HEK293 (cell line): ENCODE data around the gene PDP2.

Source experiments
- CTCF ChIA-PET: fragments of 350-600 bp; formaldehyde crosslinking; extraction: SDS; loops from one replicate; lab custom pipeline; 2021; ENCODE audit warnings: antibody characterized with exemption; lab: Yijun Ruan, JAX
- POLR2A ChIA-PET: fragments of 300-600 bp; formaldehyde crosslinking; extraction: SDS; loops from one replicate; lab custom pipeline; 2020; ENCODE audit warnings: antibody characterized with exemption, inconsistent platforms; lab: Yijun Ruan, JAX
- H3K27ac ChIP-seq: fragments of 200-500 bp; sonication (Bioruptor generic); 2 replicates; pipeline ENCODE4 v1.5.1; 2014; ENCODE audit warnings: low read depth, low read length, control low read depth, inconsistent platforms; ENCODE audit errors: extremely low read depth
- H3K36me3 ChIP-seq, 2 experiments: fragments of 200-500 bp in 1 of 2; sonication (Bioruptor generic) in 1 of 2; 1 replicate in 1 of 2; 2 replicates in 1 of 2; pipeline ENCODE4 v1.5.1; 2014 to 2017; ENCODE audit warnings: inconsistent platforms in 2 of 2, low read length in 2 of 2; ENCODE audit not compliant: control insufficient read depth in 2 of 2, insufficient read depth in 1 of 2
- H3K4me1 ChIP-seq: fragments of 200-500 bp; sonication (Bioruptor generic); 2 replicates; pipeline ENCODE4 v1.5.1; 2014; ENCODE audit warnings: mild to moderate bottlenecking, low read length, inconsistent platforms; ENCODE audit not compliant: control insufficient read depth, insufficient read depth
- H3K4me3 ChIP-seq: 2 replicates; pipeline ENCODE4 v1.5.1; 2011; ENCODE audit warnings: low read depth, mild to moderate bottlenecking, control low read depth, low read length, moderate library complexity
- H3K9me3 ChIP-seq: fragments of 200-500 bp; sonication (Bioruptor generic); 2 replicates; pipeline ENCODE4 v1.5.1; 2014; ENCODE audit warnings: low read depth, low read length, inconsistent platforms; ENCODE audit not compliant: control insufficient read depth, insufficient read depth
- BCL11A ChIP-seq: fragments of 450-650 bp; formaldehyde crosslinking; IDR thresholded peaks from 2 replicates; pipeline ENCODE4 v1.5.1; 2016; ENCODE audit warnings: low read depth, missing biosample characterization, missing genetic modification characterization
- FEZF1 ChIP-seq: fragments of 450-650 bp; formaldehyde crosslinking; IDR thresholded peaks from 2 replicates; pipeline ENCODE4 v1.5.1; 2016; ENCODE audit warnings: missing biosample characterization, missing genetic modification characterization
- KLF17 ChIP-seq: fragments of 450-650 bp; formaldehyde crosslinking; IDR thresholded peaks from 2 replicates; pipeline ENCODE4 v1.5.1; 2016; ENCODE audit warnings: missing biosample characterization, missing genetic modification characterization
- OVOL3 ChIP-seq: fragments of 450-650 bp; formaldehyde crosslinking; IDR thresholded peaks from 2 replicates; pipeline ENCODE4 v1.5.1; 2016; ENCODE audit warnings: missing biosample characterization, missing genetic modification characterization
- PRDM1 ChIP-seq: fragments of 450-650 bp; formaldehyde crosslinking; IDR thresholded peaks from 2 replicates; pipeline ENCODE4; 2016; ENCODE audit warnings: missing biosample characterization, missing genetic modification characterization
- PRDM2 ChIP-seq: fragments of 450-650 bp; formaldehyde crosslinking; IDR thresholded peaks from 2 replicates; pipeline ENCODE4 v1.5.1; 2016; ENCODE audit warnings: missing biosample characterization, missing genetic modification characterization, borderline replicate concordance
- SP7 ChIP-seq: fragments of 450-650 bp; formaldehyde crosslinking; IDR thresholded peaks from 2 replicates; pipeline ENCODE4 v1.5.1; 2016; ENCODE audit warnings: missing biosample characterization, missing genetic modification characterization
- ZBTB17 ChIP-seq: fragments of 450-650 bp; formaldehyde crosslinking; IDR thresholded peaks from 2 replicates; pipeline ENCODE4 v1.5.1; 2016; ENCODE audit warnings: missing biosample characterization, missing genetic modification characterization
- ZBTB21 ChIP-seq: fragments of 450-650 bp; formaldehyde crosslinking; IDR thresholded peaks from 2 replicates; pipeline ENCODE4 v1.5.1; 2017; ENCODE audit warnings: missing biosample characterization, missing genetic modification characterization
- ZBTB48 ChIP-seq: fragments of 450-650 bp; formaldehyde crosslinking; IDR thresholded peaks from 2 replicates; pipeline ENCODE4 v1.5.1; 2016; ENCODE audit warnings: missing biosample characterization, missing genetic modification characterization
- ZBTB49 ChIP-seq: fragments of 450-650 bp; formaldehyde crosslinking; IDR thresholded peaks from 2 replicates; pipeline ENCODE4 v1.5.1; 2016; ENCODE audit warnings: missing biosample characterization, missing genetic modification characterization, low read depth
- ZNF140 ChIP-seq: fragments of 450-650 bp; formaldehyde crosslinking; IDR thresholded peaks from 2 replicates; pipeline ENCODE4 v1.5.1; 2016; ENCODE audit warnings: missing biosample characterization, missing genetic modification characterization
- ZNF174 ChIP-seq: fragments of 450-650 bp; formaldehyde crosslinking; IDR thresholded peaks from 2 replicates; pipeline ENCODE4 v1.5.0; 2017; ENCODE audit warnings: missing biosample characterization, mild to moderate bottlenecking, missing genetic modification characterization
- ZNF341 ChIP-seq: fragments of 450-650 bp; formaldehyde crosslinking; IDR thresholded peaks from 2 replicates; pipeline ENCODE4; 2016; ENCODE audit warnings: low read depth, missing biosample characterization, missing genetic modification characterization
- ZNF394 ChIP-seq: fragments of 450-650 bp; formaldehyde crosslinking; IDR thresholded peaks from 2 replicates; pipeline ENCODE4 v1.5.1; 2016; ENCODE audit warnings: missing biosample characterization, missing genetic modification characterization, mild to moderate bottlenecking, moderate library complexity, borderline replicate concordance
- ZNF514 ChIP-seq: fragments of 450-650 bp; formaldehyde crosslinking; IDR thresholded peaks from 2 replicates; pipeline ENCODE4 v1.5.1; 2016; ENCODE audit warnings: missing biosample characterization, missing genetic modification characterization
- ZNF548 ChIP-seq: fragments of 450-650 bp; formaldehyde crosslinking; IDR thresholded peaks from 2 replicates; pipeline ENCODE4 v1.5.1; 2016; ENCODE audit warnings: missing biosample characterization, missing genetic modification characterization
- ZNF560 ChIP-seq: fragments of 450-650 bp; formaldehyde crosslinking; IDR thresholded peaks from 2 replicates; pipeline ENCODE4 v1.5.1; 2017; ENCODE audit warnings: missing biosample characterization, missing genetic modification characterization, borderline replicate concordance
- ZNF580 ChIP-seq: fragments of 450-650 bp; formaldehyde crosslinking; IDR thresholded peaks from 2 replicates; pipeline ENCODE4 v1.5.1; 2016; ENCODE audit warnings: missing biosample characterization, missing genetic modification characterization
- ZNF664 ChIP-seq: fragments of 450-650 bp; formaldehyde crosslinking; IDR thresholded peaks from 2 replicates; pipeline ENCODE4 v1.5.1; 2016; ENCODE audit warnings: missing biosample characterization, missing genetic modification characterization
- ZSCAN16 ChIP-seq: fragments of 450-650 bp; formaldehyde crosslinking; IDR thresholded peaks from 2 replicates; pipeline ENCODE4 v1.5.1; 2016; ENCODE audit warnings: missing biosample characterization, missing genetic modification characterization
- ZSCAN18 ChIP-seq: fragments of 450-650 bp; formaldehyde crosslinking; IDR thresholded peaks from 2 replicates; pipeline ENCODE4 v1.5.1; 2016; ENCODE audit warnings: missing biosample characterization, missing genetic modification characterization
- ZSCAN5A ChIP-seq: fragments of 450-650 bp; formaldehyde crosslinking; IDR thresholded peaks from 2 replicates; pipeline ENCODE4 v1.5.1; 2016; ENCODE audit warnings: missing biosample characterization, missing genetic modification characterization

Gene PDP2

GRCh38 chr16:66873685-66874055 is 6.6 kb upstream of the PDP2 start (continued):
- TF ChIP-seq ZSCAN5A (tag by site-specific recombination) (no peak), ZNF580 (tag by site-specific recombination) (no peak), KLF17 (no peak), ZBTB17 (tag by site-specific recombination) (no peak), ZBTB48 (tag by site-specific recombination) (no peak), ZNF514 (no peak), ZBTB49 (no peak)

- ChIA-PET POLR2A (interaction anchor here (0.7 to 1.3 kb wide), 4 partner anchors 44 to 596 kb away, joined by 4 to 17 read pairs (median 7); partner anchors contain the start of genes CIAO2B and NAE1), CTCF (interaction anchor here (0.6 to 1.8 kb wide), 10 partner anchors 20 to 254 kb away, joined by 3 to 8 read pairs (median 3); partner anchors contain the start of gene NAE1)
- H3K27ac ChIP-seq, result no peak overlapping the region
Observed at GRCh38 chr16:66874079-66874775, 6.1 kb upstream of the PDP2 start.

More at GRCh38 chr16:66874079-66874775, 6.1 kb upstream of the PDP2 start:
- TF ChIP-seq BCL11A (tag by site-specific recombination) (no peak), SP7 (no peak), ZNF548 (tag by site-specific recombination) (no peak), FEZF1 (tag by site-specific recombination) (peak; percentile 78), ZBTB21 (tag by site-specific recombination) (no peak), ZNF140 (tag by site-specific recombination) (no peak), ZNF664 (no peak), PRDM1 (tag by site-specific recombination) (no peak), OVOL3 (tag by site-specific recombination) (no peak), ZNF394 (no peak), ZSCAN18 (no peak), ZNF341 (peak; percentile 30; the same call in 1 of the 2 replicates), PRDM2 (tag by site-specific recombination) (no peak), ZNF174 (tag by site-specific recombination) (no peak), ZSCAN16 (tag by site-specific recombination) (no peak), ZNF560 (no peak)
- Histone ChIP-seq H3K36me3 (no peaks in the 10 kb centered on the region), H3K4me1 (no peaks in the 10 kb centered on the region), H3K9me3 (no peaks in the 10 kb centered on the region), H3K4me3 (no peak overlapping the region)
